Muscle layer of duodenum (tissue), 2 donors: ENCODE measurements around the gene CCDC92.

Source experiments
- H3K27ac ChIP-seq: one replicate; pipeline ENCODE4 v1.7.0; 2013; ENCODE audit warnings: mild to moderate bottlenecking, low read length
- H3K27me3 ChIP-seq: one replicate; pipeline ENCODE4 v1.7.0; 2013; ENCODE audit warnings: low read depth, mild to moderate bottlenecking, control low read depth, low read length
- H3K36me3 ChIP-seq, 2 donors: one replicate each; pipeline ENCODE4 v1.7.0; 2013; ENCODE audit warnings: low read length in 2 of 2, control low read depth in 1 of 2, mild to moderate bottlenecking in 1 of 2; ENCODE audit not compliant: insufficient read depth in 2 of 2, control insufficient read depth in 1 of 2
- H3K4me1 ChIP-seq, 2 donors: one replicate each; pipeline ENCODE4 v1.7.0; 2013; ENCODE audit warnings: low read length in 2 of 2, mild to moderate bottlenecking in 2 of 2, control low read depth in 1 of 2, moderate library complexity in 1 of 2; ENCODE audit not compliant: insufficient read depth in 2 of 2, control insufficient read depth in 1 of 2
- H3K4me3 ChIP-seq, 2 donors: one replicate each; pipeline ENCODE4 v1.7.0; 2013; ENCODE audit warnings: low read length in 2 of 2, low read depth in 1 of 2, mild to moderate bottlenecking in 1 of 2
- H3K9me3 ChIP-seq, 2 donors: one replicate each; pipeline ENCODE4 v1.7.0; 2013; ENCODE audit warnings: low read length in 2 of 2, control low read depth in 1 of 2, mild to moderate bottlenecking in 1 of 2; ENCODE audit not compliant: control insufficient read depth in 1 of 2
- donor health status: healthy.

CCDC92 gene

GRCh38 chr12:123889848-123890535 is 82.6 kb downstream of the CCDC92 start:
- Histone ChIP-seq H3K9me3 (no peaks in the 10 kb centered on the region), H3K36me3 (no peaks in the 10 kb centered on the region), H3K27me3 (no peaks in the 10 kb centered on the region), H3K27ac (no peak overlapping the region), H3K4me3 (no peak overlapping the region), H3K4me1 (no peaks in the 10 kb centered on the region)

- H3K4me1 ChIP-seq = no peaks in the 10 kb centered on the region
- peaks cover 0 to 2% of the 10 kb centered on the region in 2 donors for H3K9me3 ChIP-seq
- H3K27ac ChIP-seq = no peak overlapping the region
- no peak overlapping the region for H3K4me3 ChIP-seq
- no peaks in the 10 kb centered on the region for H3K36me3 ChIP-seq
- H3K27me3 ChIP-seq = no peaks in the 10 kb centered on the region
These were observed 83.6 kb downstream of the CCDC92 start for GRCh38 chr12:123888989-123889388.

DNA sequence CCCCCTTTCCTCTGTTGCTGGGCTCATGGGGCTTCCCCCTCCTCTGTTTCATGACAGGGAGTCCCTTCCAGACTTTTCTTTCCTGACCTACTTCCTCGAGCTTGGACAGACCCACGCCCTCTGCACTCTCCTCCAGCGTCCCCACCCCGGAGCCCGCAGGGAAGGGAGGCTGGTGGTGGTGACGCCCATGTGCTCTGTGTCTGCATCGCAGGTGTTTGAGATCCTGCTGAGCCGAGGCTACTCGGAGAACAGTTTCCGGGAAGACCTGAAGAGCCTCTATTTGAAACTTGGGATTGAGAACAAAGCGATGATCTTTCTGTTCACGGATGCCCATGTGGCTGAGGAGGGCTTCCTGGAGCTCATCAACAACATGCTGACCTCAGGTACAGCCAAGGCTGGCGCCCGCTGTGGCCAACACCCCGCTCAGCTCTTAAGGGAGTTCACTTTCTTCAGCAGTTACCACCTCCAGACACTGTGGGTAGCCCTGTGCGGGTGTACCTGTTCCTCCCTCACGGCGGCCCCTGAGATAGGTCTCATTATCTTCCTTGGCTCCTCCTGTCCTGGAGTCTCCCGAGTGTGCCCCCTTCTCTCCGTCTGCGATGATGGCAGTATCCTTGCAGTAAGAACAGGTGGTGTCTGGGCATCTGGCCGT is 85.6 kb downstream of the CCDC92 start:
- H3K27me3 ChIP-seq = no peaks in the 10 kb centered on the region
- H3K27ac ChIP-seq = no peak overlapping the region
- H3K36me3 ChIP-seq = no peaks in the 10 kb centered on the region
- H3K4me3 ChIP-seq = no peak overlapping the region
- H3K9me3 ChIP-seq = peaks cover 0 to 2% of the 10 kb centered on the region in 2 donors
- no peaks in the 10 kb centered on the region for H3K4me1 ChIP-seq

DNA sequence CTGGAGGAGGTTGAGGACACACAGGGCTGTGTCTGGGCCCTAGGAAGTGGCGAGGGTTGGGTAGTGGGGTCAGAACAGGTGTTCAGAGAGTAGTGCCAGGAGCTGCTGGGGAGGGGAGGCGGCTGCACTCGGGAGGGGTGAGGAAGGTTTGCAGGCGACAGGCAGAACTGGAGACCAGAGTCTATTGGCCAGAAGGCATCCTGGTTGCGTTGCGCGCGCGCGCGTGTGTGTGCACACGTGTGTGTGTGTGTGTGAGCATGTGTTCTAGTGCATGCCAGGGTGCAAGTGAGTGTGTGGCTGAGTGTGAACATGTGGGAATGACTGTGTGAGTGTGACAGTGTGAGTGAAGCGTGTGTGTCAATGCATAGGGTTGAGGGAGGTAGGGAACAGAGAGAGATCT is 86.4 kb downstream of the CCDC92 start:
- Histone ChIP-seq H3K4me3 (no peak overlapping the region), H3K9me3 (peaks cover 0 to 2% of the 10 kb centered on the region in 2 donors), H3K4me1 (no peaks in the 10 kb centered on the region), H3K27ac (no peak overlapping the region), H3K36me3 (no peaks in the 10 kb centered on the region), H3K27me3 (no peaks in the 10 kb centered on the region)
